Measurements from ENCODE around the gene MEGF9.

The MEGF9 gene

DNA sequence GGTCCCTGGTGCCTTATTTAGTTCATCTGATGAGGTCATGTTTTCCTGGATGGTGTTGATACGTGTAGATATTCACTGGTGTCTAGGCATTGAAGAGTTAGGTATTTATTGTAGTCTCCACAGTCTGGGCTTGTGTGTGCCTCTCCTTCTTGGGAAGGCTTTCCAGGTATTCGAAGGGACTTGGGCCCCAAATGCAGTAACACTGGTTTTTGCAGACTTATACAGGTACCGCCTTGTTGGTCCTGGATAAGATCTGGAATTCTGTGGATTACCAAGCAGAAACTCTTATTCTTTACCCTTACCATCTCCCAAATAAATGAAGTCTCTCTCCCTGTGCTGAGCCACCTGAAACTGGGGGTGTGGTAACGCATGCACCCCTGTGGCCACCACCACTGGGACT is 34.1 kb downstream of the MEGF9 start:
- CTCF ChIA-PET = no interaction called here
- Mint-ChIP-seq H3K27me3 (no peaks in the 10 kb centered on the region), H3K4me1 (no peaks in the 10 kb centered on the region), H3K4me3 (no peak overlapping the region), H3K36me3 (peaks cover 8% of the 10 kb centered on the region), H3K9me3 (no peaks in the 10 kb centered on the region), H3K27ac (no peak overlapping the region)
- DNase-seq = no peak

- CTCF ChIA-PET = no interaction called here
- no peaks in the 10 kb centered on the region for H3K4me1 Mint-ChIP-seq
- H3K27ac Mint-ChIP-seq = no peak overlapping the region
- DNase-seq = no peak
- peaks cover 8% of the 10 kb centered on the region for H3K36me3 Mint-ChIP-seq
- H3K9me3 Mint-ChIP-seq = no peaks in the 10 kb centered on the region
- no peak overlapping the region for H3K4me3 Mint-ChIP-seq
- no peaks in the 10 kb centered on the region for H3K27me3 Mint-ChIP-seq
Observed at GRCh38 chr9:120677965-120678364, 36.3 kb downstream of the MEGF9 start.

GRCh38 chr9:120676767-120677402 is 37.4 kb downstream of the MEGF9 start:
- DNase-seq = no peak
- peaks cover 10% of the 10 kb centered on the region for H3K36me3 Mint-ChIP-seq
- no peaks in the 10 kb centered on the region for H3K27me3 Mint-ChIP-seq
- H3K4me3 Mint-ChIP-seq = no peak overlapping the region
- no peak overlapping the region for H3K27ac Mint-ChIP-seq
- CTCF ChIA-PET = no interaction called here
- H3K9me3 Mint-ChIP-seq = no peaks in the 10 kb centered on the region
- H3K4me1 Mint-ChIP-seq = no peaks in the 10 kb centered on the region

DNA sequence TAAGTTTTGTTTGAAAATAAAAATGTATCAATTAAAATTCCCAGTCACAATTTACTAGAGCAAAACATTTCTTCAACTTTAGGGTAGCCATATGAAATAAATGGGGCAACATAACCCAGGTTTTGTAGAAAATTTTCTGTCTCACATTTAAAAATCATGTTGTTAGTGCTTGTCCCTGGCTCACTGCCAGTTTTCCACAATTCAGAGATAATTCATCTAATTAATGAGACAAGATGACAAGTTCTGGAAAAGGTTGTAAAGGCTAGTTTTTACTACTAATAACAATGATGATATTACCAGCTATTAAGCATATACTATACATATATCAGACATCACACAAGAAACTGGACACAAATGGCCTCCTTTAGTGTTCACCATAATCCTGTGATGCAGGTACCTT is 45.9 kb downstream of the MEGF9 start:
- DNase-seq = no peak
- no peak overlapping the region for H3K4me3 Mint-ChIP-seq
- H3K27me3 Mint-ChIP-seq = no peaks in the 10 kb centered on the region
- peaks cover 8% of the 10 kb centered on the region for H3K36me3 Mint-ChIP-seq
- H3K9me3 Mint-ChIP-seq = no peaks in the 10 kb centered on the region
- H3K4me1 Mint-ChIP-seq = no peaks in the 10 kb centered on the region
- CTCF ChIA-PET = no interaction called here
- no peak overlapping the region for H3K27ac Mint-ChIP-seq

DNA sequence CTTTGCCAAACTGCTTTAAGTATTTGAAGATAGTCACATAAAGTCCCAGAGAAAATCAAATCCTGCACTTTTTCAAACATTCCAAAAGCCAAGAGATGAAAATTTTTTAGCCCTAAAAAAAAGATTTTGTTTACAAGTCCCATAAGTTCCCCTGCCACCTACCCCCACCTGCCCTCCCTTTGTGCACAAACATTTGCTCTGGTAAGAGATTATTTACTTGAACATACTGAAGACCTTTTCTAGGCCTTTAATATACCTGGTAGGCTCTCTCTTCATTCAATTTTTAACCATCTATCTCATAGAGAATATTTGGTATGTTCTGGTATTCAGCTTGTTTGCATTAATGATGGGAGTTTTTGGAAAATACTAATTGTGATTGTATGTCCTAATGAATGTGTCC is 50.3 kb downstream of the MEGF9 start:
- H3K27ac Mint-ChIP-seq = no peak overlapping the region
- CTCF ChIA-PET = no interaction called here
- no peak for DNase-seq
- H3K27me3 Mint-ChIP-seq = no peaks in the 10 kb centered on the region
- no peak overlapping the region for H3K4me3 Mint-ChIP-seq
- H3K36me3 Mint-ChIP-seq = peaks cover 7% of the 10 kb centered on the region
- no peaks in the 10 kb centered on the region for H3K9me3 Mint-ChIP-seq
- no peaks in the 10 kb centered on the region for H3K4me1 Mint-ChIP-seq

- CTCF ChIA-PET = no interaction called here
- Mint-ChIP-seq H3K4me3 (no peak overlapping the region), H3K27me3 (no peaks in the 10 kb centered on the region), H3K36me3 (peaks cover 7% of the 10 kb centered on the region), H3K27ac (no peak overlapping the region), H3K9me3 (no peaks in the 10 kb centered on the region), H3K4me1 (no peaks in the 10 kb centered on the region)
- DNase-seq = no peak
Observed at GRCh38 chr9:120663380-120663779, 50.9 kb downstream of the MEGF9 start.

DNA sequence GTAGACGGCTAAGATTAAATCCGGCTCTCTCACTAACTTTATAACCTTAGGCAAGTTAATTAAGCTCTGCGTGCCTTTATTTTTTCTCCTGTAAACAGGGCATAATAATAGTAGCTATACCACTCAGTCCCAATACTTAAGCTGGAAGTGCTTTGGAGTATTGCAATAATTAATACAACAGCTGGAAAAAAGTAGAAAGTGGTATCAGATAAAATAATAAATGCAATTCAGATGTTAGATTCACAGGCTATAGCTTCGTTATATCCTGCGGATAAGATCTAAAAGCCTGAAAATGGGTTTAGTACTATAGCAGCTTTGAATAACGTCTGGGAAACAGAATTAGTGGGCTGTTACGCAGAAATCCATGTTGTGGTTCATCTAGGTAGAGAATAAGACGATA is 51.8 kb downstream of the MEGF9 start:
- H3K9me3 Mint-ChIP-seq = no peaks in the 10 kb centered on the region
- no peak for DNase-seq
- no peaks in the 10 kb centered on the region for H3K27me3 Mint-ChIP-seq
- peaks cover 6% of the 10 kb centered on the region for H3K36me3 Mint-ChIP-seq
- no peak overlapping the region for H3K4me3 Mint-ChIP-seq
- H3K27ac Mint-ChIP-seq = no peak overlapping the region
- CTCF ChIA-PET = interaction anchor here (0.6 kb wide), 1 partner anchor 50 kb away, joined by 3 read pairs; no protein-coding TSS in a partner anchor
- no peaks in the 10 kb centered on the region for H3K4me1 Mint-ChIP-seq

GRCh38 chr9:120659676-120660075 is 54.6 kb downstream of the MEGF9 start:
- CTCF ChIA-PET = no interaction called here
- Mint-ChIP-seq H3K4me3 (no peak overlapping the region), H3K36me3 (no peaks in the 10 kb centered on the region), H3K9me3 (no peaks in the 10 kb centered on the region), H3K27me3 (no peaks in the 10 kb centered on the region), H3K27ac (no peak overlapping the region), H3K4me1 (no peaks in the 10 kb centered on the region)
- DNase-seq = no peak

DNA sequence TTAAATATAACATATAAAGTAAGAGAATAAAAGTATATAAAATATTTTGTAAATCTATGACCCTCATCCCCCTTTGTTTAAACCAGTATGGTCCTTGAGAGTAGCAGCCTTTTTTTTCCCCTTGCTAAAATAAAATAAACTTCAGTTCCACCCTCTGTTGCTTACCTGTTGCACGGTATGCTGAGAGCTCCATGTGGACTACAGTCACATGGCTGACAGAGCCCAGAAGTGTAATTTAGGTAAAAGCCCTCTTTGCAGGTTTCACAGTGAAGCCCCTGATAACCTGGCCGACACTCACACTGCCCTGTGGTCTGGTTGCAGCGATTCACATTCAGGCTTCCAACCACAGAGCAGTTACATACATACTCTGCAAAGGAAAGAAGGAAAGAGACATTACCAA is 55.1 kb downstream of the MEGF9 start:
- no peak overlapping the region for H3K27ac Mint-ChIP-seq
- CTCF ChIA-PET = interaction anchor here (0.6 kb wide), 1 partner anchor 680 kb away, joined by 3 read pairs; no protein-coding TSS in a partner anchor
- no peaks in the 10 kb centered on the region for H3K36me3 Mint-ChIP-seq

DNA sequence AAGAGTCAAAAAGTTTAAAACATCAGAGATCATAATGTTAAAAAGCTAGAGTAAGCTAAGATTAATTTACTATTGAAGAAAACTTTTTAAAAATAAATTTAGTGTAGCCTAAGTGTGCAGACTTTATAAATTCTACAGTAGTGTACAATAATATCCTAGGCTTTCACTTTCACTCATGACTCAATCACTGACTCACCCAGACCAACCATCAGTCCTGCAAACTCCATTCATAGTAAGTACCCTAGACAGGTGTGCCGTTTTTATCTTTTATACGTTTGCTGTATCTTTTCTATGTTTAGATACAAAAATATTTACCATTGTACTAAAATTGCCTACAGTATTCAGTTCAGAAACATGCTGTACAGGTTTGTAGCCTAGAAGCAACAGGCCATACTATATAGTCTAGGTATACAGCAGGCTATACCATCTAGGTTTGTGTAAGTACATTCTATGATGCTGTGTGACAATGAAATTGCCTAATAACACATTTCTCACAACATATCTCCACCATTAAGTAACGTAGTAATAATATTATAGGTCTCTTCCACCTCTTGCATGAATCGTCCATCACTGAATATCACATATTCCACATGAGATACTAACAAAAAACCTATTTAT is 59.2 kb downstream of the MEGF9 start:
- Mint-ChIP-seq H3K4me1 (no peaks in the 10 kb centered on the region), H3K27me3 (no peaks in the 10 kb centered on the region), H3K4me3 (no peak overlapping the region), H3K36me3 (no peaks in the 10 kb centered on the region), H3K27ac (no peak overlapping the region), H3K9me3 (no peaks in the 10 kb centered on the region)
- CTCF ChIA-PET = no interaction called here
- no peak for DNase-seq

More for the DNA sequence above, 55.1 kb downstream of the MEGF9 start:
- Mint-ChIP-seq H3K27me3 (no peaks in the 10 kb centered on the region), H3K4me1 (no peaks in the 10 kb centered on the region), H3K4me3 (no peak overlapping the region), H3K9me3 (no peaks in the 10 kb centered on the region)
- DNase-seq = no peak

DNA sequence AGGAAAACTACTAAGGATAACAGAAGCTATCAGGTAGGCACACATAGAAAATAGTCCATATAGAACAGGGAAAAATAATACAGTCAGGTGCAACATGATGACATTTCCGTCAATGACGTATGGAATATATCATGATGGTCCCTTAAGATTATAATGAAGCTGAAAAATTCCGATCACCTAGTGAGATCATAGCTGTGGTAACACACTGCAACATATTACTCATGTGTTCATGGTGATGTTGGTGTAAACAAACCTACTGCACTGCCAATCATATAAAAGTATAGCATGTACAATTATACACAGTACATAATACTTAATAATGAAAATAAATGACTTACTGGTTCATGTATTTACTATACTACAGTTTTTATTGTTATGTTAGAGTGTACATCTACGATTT is 60.0 kb downstream of the MEGF9 start:
- H3K4me3 Mint-ChIP-seq = no peak overlapping the region
- CTCF ChIA-PET = no interaction called here
- H3K27me3 Mint-ChIP-seq = no peaks in the 10 kb centered on the region
- no peak for DNase-seq
- no peaks in the 10 kb centered on the region for H3K4me1 Mint-ChIP-seq
- H3K36me3 Mint-ChIP-seq = no peaks in the 10 kb centered on the region
- H3K9me3 Mint-ChIP-seq = no peaks in the 10 kb centered on the region
- H3K27ac Mint-ChIP-seq = no peak overlapping the region

DNA sequence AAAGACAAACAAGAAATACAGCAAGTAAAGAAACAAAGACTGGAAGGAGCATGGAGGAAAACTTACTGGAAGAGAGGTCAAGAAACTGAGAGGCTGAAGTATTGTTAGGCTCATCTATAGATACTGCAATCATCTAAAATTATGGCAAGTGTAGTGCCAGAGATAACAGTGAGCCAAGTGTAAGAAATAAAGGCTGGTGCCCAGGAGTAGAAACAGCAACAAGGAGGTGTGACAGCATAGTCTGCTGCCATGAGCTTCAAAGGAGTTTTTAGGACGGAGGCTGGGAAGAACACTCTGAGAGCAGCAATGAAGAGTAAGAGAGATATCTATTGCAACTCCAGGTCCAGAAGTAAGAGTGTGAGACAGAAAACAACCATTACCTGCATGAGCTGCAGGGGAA is 60.5 kb downstream of the MEGF9 start:
- Mint-ChIP-seq H3K4me3 (no peak overlapping the region), H3K4me1 (no peaks in the 10 kb centered on the region), H3K27ac (no peak overlapping the region), H3K27me3 (no peaks in the 10 kb centered on the region), H3K9me3 (no peaks in the 10 kb centered on the region), H3K36me3 (no peaks in the 10 kb centered on the region)
- CTCF ChIA-PET = no interaction called here
- DNase-seq = no peak

DNA sequence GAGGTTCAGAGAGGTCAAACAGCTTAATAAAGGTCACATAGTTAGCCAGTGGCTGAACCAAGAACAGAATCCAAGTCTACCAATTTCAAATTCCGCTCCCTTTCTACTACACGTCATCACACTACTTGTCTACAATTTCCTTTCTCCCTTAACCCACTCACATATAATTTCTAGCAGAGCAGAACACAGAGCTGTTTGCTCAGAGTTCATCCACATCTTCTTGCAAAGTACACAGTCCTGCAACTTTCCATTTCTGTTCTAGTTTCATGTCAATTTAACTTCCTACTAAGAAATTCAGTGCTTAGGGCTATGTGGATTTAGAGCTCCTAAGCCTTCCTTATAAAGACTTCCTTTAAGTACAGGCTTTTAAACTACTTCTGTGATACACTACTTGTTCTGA is 61.3 kb downstream of the MEGF9 start:
- CTCF ChIA-PET = no interaction called here
- DNase-seq = no peak
- H3K36me3 Mint-ChIP-seq = no peaks in the 10 kb centered on the region
- no peaks in the 10 kb centered on the region for H3K9me3 Mint-ChIP-seq
- H3K4me3 Mint-ChIP-seq = no peak overlapping the region
- H3K27me3 Mint-ChIP-seq = no peaks in the 10 kb centered on the region
- H3K4me1 Mint-ChIP-seq = no peaks in the 10 kb centered on the region
- no peak overlapping the region for H3K27ac Mint-ChIP-seq

- H3K27me3 Mint-ChIP-seq = no peaks in the 10 kb centered on the region
- CTCF ChIA-PET = no interaction called here
- DNase-seq = no peak
- H3K4me3 Mint-ChIP-seq = no peak overlapping the region
- no peaks in the 10 kb centered on the region for H3K9me3 Mint-ChIP-seq
- H3K27ac Mint-ChIP-seq = no peak overlapping the region
- H3K4me1 Mint-ChIP-seq = no peaks in the 10 kb centered on the region
- no peaks in the 10 kb centered on the region for H3K36me3 Mint-ChIP-seq
Observed at GRCh38 chr9:120650352-120650751, 63.9 kb downstream of the MEGF9 start.

- CTCF ChIA-PET = no interaction called here
- no peak for DNase-seq
Observed at GRCh38 chr9:120648581-120649197, 65.6 kb downstream of the MEGF9 start.

More at GRCh38 chr9:120648581-120649197, 65.6 kb downstream of the MEGF9 start:
- H3K9me3 Mint-ChIP-seq = no peaks in the 10 kb centered on the region
- no peak overlapping the region for H3K4me3 Mint-ChIP-seq
- no peaks in the 10 kb centered on the region for H3K27me3 Mint-ChIP-seq
- H3K4me1 Mint-ChIP-seq = no peaks in the 10 kb centered on the region
- no peaks in the 10 kb centered on the region for H3K36me3 Mint-ChIP-seq
- H3K27ac Mint-ChIP-seq = no peak overlapping the region

Measured in activated naive CD4-positive, alpha-beta T cell treated with anti-CD3 and anti-CD28 coated beads, Interleukin-2, amount 10 ng/mL, durations not matched to agents 7 days and 5 days (primary cell).